GM18861 (cell line): ENCODE results near the gene EHMT1.
"Not testable (repeated sequence)": the region's sequence is repeated elsewhere in the genome, so short reads cannot be mapped to it uniquely, and the experiment has no call there.

Experiments used
- ATAC-seq: cut with Tn5 transposase; IDR thresholded peaks from one replicate; pipeline ENCODE4 v1.9.1; 2021; ENCODE audit not compliant: unreplicated experiment

Gene EHMT1

DNA sequence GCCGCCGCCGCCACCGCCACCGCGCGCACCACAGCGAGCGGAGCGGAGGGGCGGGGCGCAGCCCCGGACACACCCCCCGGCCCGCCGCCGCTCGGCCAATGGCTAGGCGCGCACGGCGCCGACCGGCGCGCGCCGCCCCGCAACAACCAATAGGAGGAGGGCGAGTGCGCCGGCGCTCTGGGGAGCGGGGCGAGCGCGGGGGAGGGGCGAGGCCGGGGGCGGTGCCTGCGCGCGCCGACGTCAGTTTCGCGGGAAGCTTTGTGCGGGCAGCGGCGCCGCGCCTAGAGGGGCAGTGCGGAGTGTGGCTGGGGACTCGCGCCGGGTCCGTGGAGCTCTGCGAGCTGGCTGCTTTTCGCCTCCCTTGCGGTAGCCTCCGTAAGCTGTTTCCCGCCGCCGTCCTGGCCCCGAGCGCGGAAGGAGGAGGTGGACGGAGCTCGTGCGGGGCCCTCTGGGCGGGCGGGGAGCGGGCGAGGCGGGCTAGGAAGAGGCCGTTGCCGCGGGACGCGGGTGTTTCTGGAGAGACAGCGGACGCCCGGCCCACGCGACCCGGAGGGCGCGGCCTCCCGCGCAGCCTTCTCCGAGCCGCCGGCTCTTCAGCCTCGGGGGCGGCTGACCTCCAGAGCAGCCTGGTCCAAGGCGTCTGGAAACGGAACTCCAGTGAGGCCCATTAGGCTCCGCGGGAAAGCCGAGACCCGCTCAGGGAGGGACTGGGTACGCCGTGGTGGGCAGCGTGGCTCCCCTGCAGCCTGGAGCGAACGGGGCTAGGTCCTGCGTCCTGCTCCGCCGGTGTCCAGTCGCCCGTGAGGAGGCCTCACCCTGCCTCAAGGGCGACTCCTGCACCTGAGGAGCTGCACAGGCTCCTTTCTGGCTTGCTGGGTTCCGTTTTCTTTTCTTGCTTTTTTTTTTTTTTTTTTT, 28.1 kb upstream of the EHMT1 start, which contains the start of gene ZMYND19:
Gene ZMYND19 (minus strand): TSS at position 44 of the 915 bp plus-strand sequence. CDS start 249 bp downstream, outside the sequence.
- ATAC-seq = peak; percentile 61

DNA sequence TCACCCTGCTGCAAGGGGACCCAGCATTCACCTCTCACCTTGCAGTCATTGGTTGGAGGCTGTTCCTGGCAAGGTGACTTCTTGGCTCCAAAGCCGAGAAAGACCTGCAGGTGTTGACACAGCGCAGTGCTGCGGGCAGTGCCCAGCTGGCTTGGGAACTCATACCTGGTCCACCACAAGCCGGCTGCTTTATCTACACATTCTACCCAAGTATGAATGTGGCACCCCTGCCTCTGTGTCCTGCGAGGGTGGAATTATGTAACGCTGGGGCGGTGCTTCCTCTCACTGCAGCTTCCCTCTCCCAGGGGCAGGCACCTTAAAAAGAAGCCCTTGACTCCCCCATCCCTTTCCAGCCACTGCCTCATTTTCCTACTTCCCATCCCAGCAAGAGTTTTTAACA, 26.0 kb upstream of the EHMT1 start:
- ATAC-seq = no peak

DNA sequence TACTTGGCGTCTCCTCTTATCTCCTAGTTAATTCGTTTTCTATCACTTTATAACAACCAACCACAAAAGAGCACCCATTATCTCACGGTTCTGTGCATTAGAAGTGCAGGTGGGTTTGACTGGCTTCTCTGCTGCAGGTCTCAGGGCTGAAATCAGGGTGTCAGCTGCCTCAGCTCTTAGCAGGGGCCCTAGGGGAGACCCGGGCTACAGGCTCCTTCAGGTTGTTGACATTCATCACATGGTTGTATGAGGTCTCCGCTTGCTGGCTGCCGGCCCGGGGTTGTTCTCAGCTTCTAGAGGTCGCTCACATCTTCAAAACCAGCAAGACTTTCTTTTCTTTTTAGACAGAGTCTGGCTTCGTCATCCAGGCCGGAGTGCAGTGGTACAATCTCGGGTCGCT, 25.6 kb upstream of the EHMT1 start:
- ATAC-seq = no peak

DNA sequence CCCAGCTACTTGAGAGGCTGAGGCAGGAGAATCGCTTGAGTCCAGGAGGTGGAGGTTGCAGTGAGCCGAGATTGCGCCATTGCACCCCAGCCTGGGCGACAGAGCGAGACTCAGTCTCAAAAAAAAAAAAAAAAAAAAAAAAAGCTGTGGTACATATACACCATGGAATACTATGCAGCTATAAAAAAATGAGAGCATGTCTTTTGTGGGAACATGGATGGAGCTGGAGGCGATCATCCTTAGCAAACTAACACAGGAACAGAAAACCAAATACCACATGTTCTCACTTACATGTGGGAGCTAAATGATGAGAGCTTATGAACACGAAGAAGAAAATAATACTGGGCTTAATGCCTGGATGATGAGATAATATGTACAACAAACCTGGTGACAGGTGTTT, 22.2 kb upstream of the EHMT1 start:
- ATAC-seq = not testable (repeated sequence)

DNA sequence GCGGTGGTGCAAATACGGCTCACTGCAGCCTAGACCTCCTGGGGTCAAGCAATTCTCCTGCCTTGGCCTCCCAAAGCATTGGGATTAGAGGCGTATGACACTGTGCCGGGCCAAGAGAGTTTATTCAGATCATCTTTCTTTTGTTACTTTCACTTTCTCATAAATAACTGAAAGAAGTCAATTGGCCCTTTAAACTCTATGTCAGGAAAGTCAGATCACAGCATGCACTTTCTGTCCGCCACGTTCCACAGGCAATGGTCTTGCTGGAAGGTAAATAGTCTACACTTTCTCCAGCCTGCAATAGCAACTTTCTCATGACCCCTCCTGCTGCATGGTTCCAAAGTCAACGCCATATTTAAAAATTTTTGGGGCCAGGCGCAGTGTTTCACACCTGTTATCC, 19.9 kb upstream of the EHMT1 start:
- no peak for ATAC-seq

DNA sequence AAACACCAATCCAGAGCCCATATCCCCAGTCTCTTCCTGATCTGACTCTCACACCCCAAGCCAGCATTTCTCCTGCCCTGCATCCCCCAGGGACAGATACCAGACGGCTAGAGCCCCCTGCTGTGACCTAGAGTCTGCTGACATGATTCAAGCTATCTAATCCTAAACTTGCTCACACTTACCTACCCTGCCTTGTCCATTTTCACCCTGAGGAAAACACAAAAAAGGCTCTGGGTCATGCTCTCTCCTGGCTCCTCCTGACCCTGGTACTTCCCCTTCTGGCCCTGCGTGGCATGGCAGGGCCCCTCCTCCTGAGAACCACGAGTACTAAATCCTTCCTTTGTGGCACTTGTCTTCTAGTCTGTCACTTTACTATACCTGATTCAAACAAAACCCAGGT, 16.1 kb upstream of the EHMT1 start:
- no peak for ATAC-seq

DNA sequence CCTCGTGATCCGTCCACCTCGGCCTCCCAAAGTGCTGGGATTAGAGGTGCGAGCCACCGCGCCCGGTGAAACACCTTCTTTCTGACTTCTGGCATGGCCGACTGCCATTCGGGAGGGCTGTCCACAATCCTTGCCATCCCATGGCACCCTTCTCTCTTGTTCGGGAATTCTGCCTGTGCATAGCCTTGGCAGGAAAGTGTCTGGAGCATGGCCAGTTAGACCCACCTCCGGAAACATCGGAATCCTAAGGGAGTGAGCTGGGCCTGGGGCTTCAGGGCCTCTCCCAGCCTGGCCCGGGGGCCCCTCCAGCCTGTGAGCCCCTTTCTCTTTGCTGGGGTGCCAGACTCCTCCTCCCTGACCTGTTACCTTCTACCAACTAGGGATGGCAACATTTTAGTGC, 14.9 kb upstream of the EHMT1 start:
- ATAC-seq = no peak

DNA sequence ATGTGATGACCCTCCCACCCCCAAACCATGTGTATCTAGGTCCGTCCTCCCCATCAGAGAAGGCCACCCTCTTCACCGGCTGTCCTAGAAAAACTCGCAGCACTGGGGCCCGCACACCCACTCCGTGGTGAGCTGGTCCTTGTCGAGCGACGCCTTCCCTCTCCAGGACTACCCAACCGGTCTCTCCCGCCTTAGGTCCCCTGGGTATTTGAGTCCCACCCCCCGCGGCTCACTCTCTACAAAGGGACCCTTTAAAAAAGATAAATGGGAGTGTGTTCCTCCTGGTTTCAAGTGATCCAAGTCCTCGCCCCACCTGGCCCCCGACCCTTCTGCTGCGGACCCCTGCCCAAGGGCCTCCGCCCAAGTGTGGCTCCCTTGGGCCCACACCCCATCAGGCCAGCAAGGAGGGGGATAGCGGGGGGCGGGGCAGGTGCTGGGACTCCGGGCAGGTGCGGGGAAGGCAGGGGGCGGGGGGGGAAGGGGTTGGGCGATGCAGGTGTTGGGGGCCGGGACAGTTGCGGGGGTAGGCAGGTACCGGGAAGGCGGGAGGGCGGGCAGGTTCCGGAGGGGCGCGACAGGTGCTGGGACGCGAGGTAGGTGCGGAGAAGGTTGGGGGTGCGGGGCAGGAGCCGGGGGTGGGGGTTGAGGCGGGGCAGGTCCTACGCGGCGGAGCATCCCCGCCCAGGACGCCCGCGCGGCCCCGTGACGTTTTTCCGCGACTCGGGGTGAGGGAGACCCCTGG, 14.3 kb upstream of the EHMT1 start:
- ATAC-seq = no peak

DNA sequence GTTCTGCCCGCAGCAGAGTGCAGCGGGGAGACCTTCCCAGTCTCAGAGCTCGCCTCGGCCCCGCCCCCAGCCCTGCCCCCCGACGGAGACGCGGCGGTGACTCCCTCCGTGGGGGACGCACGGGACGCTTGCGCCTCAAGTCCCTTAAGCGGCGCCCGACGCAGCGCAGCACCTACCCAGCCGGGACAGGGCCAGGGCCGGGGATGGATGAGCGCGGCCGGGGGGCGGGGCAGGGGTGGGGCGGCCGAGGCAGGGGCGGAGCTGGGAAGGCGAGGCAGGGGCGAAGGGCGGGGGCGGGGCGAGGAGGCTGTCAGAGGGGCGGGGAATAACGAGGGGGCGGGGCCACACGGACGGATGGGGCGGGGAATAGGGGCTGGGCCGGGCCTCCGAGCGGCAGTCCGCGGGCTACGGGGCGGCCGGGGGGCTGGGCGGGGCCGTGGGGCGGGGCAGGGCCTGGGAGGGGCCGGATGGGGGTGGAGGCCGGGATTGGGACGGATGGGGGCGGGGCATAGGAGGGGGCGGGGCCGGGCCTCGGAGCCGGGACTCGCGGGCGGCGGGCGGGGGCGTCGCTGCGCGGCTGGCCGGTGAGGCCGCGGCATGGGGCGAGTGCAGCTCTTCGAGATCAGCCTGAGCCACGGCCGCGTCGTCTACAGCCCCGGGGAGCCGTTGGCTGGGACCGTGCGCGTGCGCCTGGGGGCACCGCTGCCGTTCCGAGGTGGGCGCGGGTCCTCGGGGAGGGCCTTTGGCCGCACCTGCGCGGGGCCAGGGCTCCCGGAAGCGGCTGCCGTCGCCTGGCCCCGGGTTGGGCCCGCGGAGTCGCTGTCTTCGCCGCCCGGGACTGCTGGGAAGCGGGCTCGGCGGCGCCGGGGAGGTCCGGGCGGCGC, 13.4 kb upstream of the EHMT1 start, which contains the start of gene ARRDC1:
Gene ARRDC1 (plus strand): TSS at position 566 of the 884 bp plus-strand sequence. CDS start 32 bp downstream, at position 598.
- peak; percentile 77 for ATAC-seq

DNA sequence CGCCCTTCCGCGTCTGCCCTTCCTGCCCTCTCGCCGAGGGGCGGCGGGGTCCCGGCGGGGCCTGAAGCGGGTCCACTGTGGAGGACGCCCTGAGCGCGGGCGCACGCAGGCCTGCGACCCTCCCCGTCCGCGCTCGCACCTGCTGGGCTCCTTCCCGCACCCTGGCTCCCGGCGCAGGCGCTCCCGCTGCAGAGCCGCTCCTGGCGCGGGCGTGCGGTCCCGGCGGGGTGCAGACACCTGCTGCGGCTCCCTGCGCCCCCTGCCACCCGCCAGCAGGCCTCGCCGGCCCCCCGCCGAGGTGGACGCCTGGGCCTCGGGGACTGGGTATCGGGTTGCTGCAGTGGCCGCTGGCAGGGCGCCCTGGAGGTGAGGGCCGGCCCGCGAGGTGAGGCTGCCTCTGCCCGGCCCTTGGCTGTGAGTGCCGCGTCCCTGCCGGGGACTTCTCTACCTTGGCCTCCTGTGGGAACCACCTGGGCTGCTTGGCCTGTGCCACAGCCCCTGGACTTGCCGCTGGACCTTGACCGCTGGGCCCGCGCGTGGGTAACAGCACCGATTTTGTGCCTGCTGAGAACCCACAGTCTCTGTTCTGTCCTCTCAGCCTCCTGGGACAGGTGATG, 12.7 kb upstream of the EHMT1 start:
- ATAC-seq = peak; percentile 2

DNA sequence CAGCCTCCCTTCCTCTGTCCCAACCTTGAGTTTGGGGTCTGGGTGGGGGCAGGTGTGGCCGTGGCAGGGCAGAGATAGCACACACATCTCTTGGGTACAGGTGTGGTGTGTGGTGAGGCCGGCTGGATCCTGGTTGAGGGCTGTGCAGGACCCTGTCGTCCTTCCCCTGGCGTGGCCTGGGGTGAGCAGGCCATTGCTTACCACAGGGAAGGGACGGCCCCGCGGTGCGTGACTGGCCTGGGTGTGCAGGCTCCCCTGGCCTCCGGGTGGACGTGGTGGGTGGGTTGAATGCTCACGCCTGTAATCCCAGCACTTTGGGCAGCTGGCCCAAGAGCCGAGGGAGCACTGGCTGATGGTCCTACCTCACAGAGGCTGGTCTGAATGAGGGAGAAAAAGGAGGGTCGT, 12.1 kb upstream of the EHMT1 start:
- no peak for ATAC-seq

DNA sequence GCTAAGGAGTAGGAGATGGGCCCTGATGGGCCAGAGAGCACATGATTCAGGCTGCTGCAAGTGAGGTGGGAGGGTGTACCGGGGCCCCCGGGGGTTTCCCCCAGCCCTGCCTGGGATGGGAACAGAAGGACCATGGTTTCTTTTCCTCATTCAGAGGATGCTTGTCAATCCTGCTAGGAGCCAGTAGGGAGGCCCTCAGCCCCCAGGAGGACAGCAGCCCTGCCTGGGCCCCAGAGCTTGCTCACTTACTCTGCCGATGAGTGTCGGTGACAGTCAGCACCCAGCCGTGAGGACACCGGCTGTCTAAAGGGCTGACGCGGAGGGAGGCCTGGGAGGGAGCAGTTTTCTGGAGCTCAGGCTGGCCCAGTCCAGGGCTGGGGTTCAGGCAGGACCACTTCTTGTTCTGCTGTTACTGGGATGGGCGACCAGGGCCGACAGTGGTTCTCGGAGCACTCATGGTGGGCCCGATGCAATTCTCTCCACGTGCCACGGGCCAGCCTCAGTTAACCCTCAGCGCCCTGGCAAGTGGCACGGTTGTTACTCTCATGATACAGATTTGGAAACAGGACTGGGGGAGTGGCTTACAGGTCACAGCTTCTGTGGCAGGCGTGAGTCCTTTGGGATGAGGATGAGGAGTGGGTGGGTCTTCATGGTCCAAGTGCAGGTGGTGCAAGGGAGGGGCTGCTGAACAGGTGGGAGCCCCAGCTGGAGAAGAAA, 11.5 kb upstream of the EHMT1 start:
- ATAC-seq = no peak

DNA sequence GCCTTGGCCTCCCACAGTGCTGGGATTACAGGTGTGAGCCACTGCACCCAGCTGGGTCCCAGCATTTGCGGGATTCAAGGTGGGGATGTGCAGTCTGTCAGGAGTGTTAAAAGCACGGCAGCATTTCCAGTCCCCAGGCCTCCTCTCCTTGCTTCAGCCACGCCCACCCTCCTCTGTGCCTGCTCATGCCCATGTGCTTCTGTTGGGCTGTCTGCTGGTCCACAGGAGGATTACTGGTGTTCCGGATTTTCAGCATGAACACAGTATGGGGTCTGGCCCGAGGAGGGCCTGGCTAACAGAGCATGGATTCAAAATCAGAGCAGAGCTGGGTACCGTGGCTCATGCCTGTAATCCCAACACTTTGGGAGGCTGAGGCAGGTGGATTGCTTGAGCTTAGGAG, 7.9 kb upstream of the EHMT1 start:
- ATAC-seq = no peak

DNA sequence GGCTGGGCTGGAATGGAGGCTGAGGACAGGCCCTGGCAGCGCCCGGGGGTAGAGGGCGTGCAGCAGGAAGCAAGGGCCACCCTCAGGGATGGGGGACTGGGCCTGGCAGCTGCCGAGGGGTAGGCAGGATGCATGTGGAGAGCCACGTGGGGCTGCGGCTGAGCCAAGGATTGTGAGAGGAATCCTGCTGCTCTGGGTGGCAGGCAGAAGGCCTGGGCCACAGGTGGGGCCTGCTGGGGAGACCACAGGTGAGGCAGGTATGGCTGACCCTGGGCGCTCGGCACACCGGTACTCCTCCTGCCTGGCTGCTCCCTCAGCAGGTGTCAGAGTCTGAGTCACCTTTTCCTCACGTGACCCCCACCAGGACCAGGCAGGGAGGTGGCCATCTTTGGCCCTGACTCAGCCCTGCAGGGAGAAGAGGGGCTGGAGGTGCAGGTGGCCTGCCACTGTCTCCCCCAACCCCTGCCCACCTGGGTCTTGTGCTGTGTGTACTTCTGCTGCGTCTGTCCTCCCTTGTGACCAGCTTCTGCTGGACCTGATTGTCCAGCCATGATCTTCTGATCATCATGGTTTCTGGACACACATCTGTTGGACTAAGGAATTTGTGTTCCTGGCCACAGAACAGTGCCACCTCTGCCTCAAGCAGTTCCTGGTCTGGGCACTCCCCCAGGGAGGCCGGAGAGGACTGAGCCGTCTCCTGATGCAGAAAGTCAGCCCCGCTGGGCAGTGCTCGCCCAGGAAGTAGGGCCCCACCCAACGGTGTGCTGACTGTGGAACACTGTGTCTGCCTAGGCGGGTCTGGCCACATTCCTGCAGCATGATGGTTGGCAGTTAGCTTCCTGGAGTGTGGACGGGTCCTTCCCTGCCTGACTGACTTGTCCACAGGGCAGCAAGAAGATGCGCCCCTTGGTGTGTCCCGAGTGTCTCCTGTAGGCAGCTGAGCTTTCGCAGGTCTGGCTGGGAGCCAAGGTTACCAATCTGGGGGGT, 6.9 kb upstream of the EHMT1 start:
- no peak for ATAC-seq

DNA sequence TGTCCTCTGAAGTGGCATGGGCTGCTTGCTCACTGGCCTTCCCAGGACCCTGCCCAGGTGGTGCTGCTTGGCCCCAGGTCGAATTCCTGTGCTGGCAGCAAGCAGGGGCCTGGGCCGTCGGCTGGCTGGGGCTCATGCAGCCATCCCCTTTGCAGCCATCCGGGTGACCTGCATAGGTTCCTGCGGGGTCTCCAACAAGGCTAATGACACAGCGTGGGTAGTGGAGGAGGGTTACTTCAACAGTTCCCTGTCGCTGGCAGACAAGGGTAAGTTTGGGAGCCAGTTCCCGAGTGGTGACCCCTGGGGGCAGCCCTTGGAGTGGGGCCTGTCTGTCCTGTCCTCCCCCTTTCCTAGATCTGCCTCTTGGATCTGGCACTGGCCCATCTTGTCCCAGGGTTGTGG, 6.1 kb upstream of the EHMT1 start:
- no peak for ATAC-seq

DNA sequence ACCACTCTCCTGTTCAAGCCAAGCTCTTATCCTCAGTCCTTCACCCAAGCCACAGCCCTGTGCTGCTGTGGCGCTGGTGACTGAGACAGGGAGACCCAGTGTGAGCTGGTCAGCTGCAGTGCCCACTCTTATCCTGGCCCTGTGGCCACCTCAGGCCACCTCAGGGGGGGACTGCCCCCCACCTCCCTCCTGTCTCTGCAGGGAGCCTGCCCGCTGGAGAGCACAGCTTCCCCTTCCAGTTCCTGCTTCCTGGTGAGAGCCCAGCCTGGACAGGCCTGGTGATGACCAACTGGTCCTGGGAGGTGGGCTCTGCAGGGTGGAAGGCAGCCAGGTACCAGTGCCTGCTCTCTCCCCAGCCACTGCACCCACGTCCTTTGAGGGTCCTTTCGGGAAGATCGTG, 5.5 kb upstream of the EHMT1 start:
- ATAC-seq = no peak

DNA sequence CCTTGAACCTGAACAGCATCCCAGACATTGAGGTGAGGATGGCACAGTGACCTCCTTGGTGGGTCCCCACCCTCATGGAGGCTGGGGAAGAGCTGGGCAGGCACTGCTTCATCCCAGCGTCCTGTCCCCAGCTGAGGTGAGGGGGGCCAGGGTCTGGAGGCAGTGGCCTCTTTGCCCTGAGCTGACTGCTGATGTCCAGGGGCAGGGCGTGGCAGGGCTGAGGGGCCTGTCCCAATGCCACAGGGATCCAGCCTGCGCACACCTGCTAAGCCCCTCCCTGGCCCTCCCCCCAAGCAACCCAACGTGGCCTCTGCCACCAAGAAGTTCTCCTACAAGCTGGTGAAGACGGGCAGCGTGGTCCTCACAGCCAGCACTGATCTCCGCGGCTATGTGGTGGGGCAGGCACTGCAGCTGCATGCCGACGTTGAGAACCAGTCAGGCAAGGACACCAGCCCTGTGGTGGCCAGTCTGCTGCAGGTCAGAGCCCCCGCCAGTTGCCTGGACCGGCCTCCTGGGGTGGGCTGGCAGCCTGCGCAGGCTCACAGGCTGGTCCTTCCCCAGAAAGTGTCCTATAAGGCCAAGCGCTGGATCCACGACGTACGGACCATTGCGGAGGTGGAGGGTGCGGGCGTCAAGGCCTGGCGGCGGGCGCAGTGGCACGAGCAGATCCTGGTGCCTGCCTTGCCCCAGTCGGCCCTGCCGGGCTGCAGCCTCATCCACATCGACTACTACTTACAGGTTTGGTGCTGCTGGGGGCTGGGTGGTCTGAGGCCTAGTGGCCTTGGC, 4.9 kb upstream of the EHMT1 start:
- ATAC-seq = no peak
